H1 (cell line): ENCODE measurements around the gene CEP120. TPM values are rescaled to one million over a fixed set of nuclear protein-coding genes. Genes with fewer than 3 reads are reported as not detected.

Experiments
- CTCF ChIA-PET: fragments of 300-600 bp; sonication (Branson Sonifier 250); formaldehyde crosslinking; loops from one replicate; lab custom pipeline; 2021; ENCODE audit not compliant: partially characterized antibody; lab: Charles Lee
- POLR2A ChIA-PET: fragments of 300-600 bp; sonication (Branson Sonifier 250); formaldehyde crosslinking; loops from one replicate; lab custom pipeline; 2021; ENCODE audit warnings: inconsistent platforms; ENCODE audit not compliant: partially characterized antibody; lab: Charles Lee
- DNase-seq, 2 experiments: peaks; one replicate each; pipeline versions ENCODE4 v3.0.0 to v3.0.0-alpha.2; 2010 to 2022; ENCODE audit warnings: low spot score in 2 of 2, low read depth in 1 of 2, mixed read lengths in 1 of 2
- FAIRE-seq: peaks from 2 replicates; lab custom pipeline; 2011; peaks lifted over from hg19 to GRCh38; lab: Jason Lieb, UNC
- H2AFZ ChIP-seq: 2 replicates; pipeline ENCODE4 v1.8.1; 2012; ENCODE audit warnings: low read length, inconsistent platforms
- H2AK5ac ChIP-seq: 2 replicates; pipeline ENCODE4 v1.6.1; 2013; ENCODE audit warnings: low read depth, low read length
- H2BK120ac ChIP-seq: replicated peaks from 2 replicates; pipeline ENCODE3; 2013; ENCODE audit warnings: low read depth, low read length, inconsistent platforms
- H2BK12ac ChIP-seq: 2 replicates; pipeline ENCODE4 v1.6.1; 2013; ENCODE audit warnings: low read depth, low read length
- H2BK15ac ChIP-seq: 2 replicates; pipeline ENCODE4 v1.6.1; 2013; ENCODE audit warnings: low read length
- H2BK20ac ChIP-seq: 2 replicates; pipeline ENCODE4 v1.6.1; 2013; ENCODE audit warnings: low read length
- H2BK5ac ChIP-seq: 2 replicates; pipeline ENCODE4 v1.6.1; 2013; ENCODE audit warnings: low read depth, low read length
- H3K14ac ChIP-seq: 2 replicates; pipeline ENCODE4 v1.6.1; 2013; ENCODE audit warnings: inconsistent platforms; ENCODE audit not compliant: insufficient read length
- H3K18ac ChIP-seq: 2 replicates; pipeline ENCODE4 v1.6.1; 2013; ENCODE audit warnings: low read length; ENCODE audit errors: extremely low read depth
- H3K23ac ChIP-seq: 2 replicates; pipeline ENCODE4 v1.6.1; 2013; ENCODE audit warnings: inconsistent platforms; ENCODE audit not compliant: insufficient read length
- H3K23me2 ChIP-seq: 2 replicates; pipeline ENCODE4 v1.6.1; 2013; ENCODE audit warnings: low read depth, low read length
- H3K27ac ChIP-seq: 2 replicates; pipeline ENCODE4 v1.6.1; 2011; ENCODE audit warnings: low read depth, low read length, inconsistent platforms
- H3K27me3 ChIP-seq, 4 experiments: replicated peaks in 1 of 4; 1 replicate in 1 of 4; 2 replicates in 3 of 4; pipeline versions ENCODE4 v1.6.1 to v1.8.1; 2011 to 2013; ENCODE audit warnings: low read length in 3 of 4, mild to moderate bottlenecking in 3 of 4, inconsistent platforms in 2 of 4, mixed read lengths in 2 of 4, moderate library complexity in 1 of 4; ENCODE audit not compliant: control insufficient read depth in 3 of 4, insufficient read depth in 3 of 4; ENCODE audit errors: extremely low read depth in 1 of 4
- H3K36me3 ChIP-seq, 4 experiments: 2 replicates each; pipeline versions ENCODE4 v1.6.1 to v1.8.1; 2011 to 2013; ENCODE audit warnings: mild to moderate bottlenecking in 4 of 4, low read length in 3 of 4, moderate library complexity in 2 of 4, control low read depth in 1 of 4, inconsistent platforms in 1 of 4; ENCODE audit not compliant: insufficient read depth in 4 of 4, control insufficient read depth in 2 of 4
- H3K4ac ChIP-seq: replicated peaks from 2 replicates; pipeline ENCODE3; 2013; ENCODE audit warnings: low read length, low read depth, mixed read lengths, inconsistent platforms; ENCODE audit not compliant: insufficient read length
- H3K4me1 ChIP-seq, 4 experiments: replicated peaks in 1 of 4; 1 replicate in 1 of 4; 2 replicates in 3 of 4; pipeline versions ENCODE4 v1.6.1 to v1.8.1; 2011 to 2013; ENCODE audit warnings: low read length in 3 of 4, inconsistent platforms in 2 of 4, mixed read lengths in 1 of 4; ENCODE audit not compliant: insufficient read depth in 4 of 4, control insufficient read depth in 3 of 4
- H3K4me2 ChIP-seq, 2 experiments: 2 replicates each; pipeline versions ENCODE4 v1.6.1 to v1.8.1; 2011 to 2013; ENCODE audit warnings: low read depth in 2 of 2, low read length in 2 of 2, control low read depth in 1 of 2, inconsistent platforms in 1 of 2, mild to moderate bottlenecking in 1 of 2; ENCODE audit not compliant: insufficient read depth in 1 of 2
- H3K4me3 ChIP-seq, 4 experiments: fragments of 200-600, 300-600 bp in 1 of 4; sonication (generic), shearing (Covaris generic), sonication (Bioruptor Twin) in 1 of 4; 2 replicates each; pipeline versions ENCODE4 v1.5.1 to v1.8.1; 2011 to 2016; ENCODE audit warnings: low read length in 4 of 4, low read depth in 3 of 4, control low read depth in 2 of 4, inconsistent platforms in 2 of 4, mild to moderate bottlenecking in 2 of 4, mixed read lengths in 1 of 4, moderate library complexity in 1 of 4; ENCODE audit not compliant: insufficient read depth in 2 of 4; ENCODE audit errors: extremely low read depth in 1 of 4
- H3K56ac ChIP-seq: replicated peaks from 2 replicates; pipeline ENCODE3; 2013; ENCODE audit warnings: low read depth, mild to moderate bottlenecking, mixed read lengths, low read length, inconsistent platforms; ENCODE audit not compliant: insufficient read length
- H3K79me1 ChIP-seq: 2 replicates; pipeline ENCODE4 v1.6.1; 2013; ENCODE audit warnings: low read depth, low read length, control low read depth
- H3K79me2 ChIP-seq, 2 experiments: 2 replicates each; pipeline versions ENCODE4 v1.6.1 to v1.8.1; 2012 to 2013; ENCODE audit warnings: low read length in 2 of 2, mild to moderate bottlenecking in 2 of 2, inconsistent platforms in 1 of 2; ENCODE audit not compliant: insufficient read depth in 2 of 2, control insufficient read depth in 1 of 2
- H3K9ac ChIP-seq, 4 experiments: replicated peaks in 1 of 4; 1 replicate in 1 of 4; 2 replicates in 3 of 4; pipeline versions ENCODE4 v1.6.1 to v1.8.1; 2011 to 2013; ENCODE audit warnings: low read depth in 3 of 4, low read length in 3 of 4, control low read depth in 2 of 4, mild to moderate bottlenecking in 2 of 4, moderate library complexity in 2 of 4, inconsistent platforms in 1 of 4; ENCODE audit errors: extremely low read depth in 1 of 4
- H3K9me3 ChIP-seq, 2 experiments: 2 replicates each; pipeline versions ENCODE4 v1.6.1 to v1.8.1; 2012 to 2013; ENCODE audit warnings: mild to moderate bottlenecking in 2 of 2, moderate library complexity in 2 of 2, control low read depth in 1 of 2, inconsistent platforms in 1 of 2, low read depth in 1 of 2, low read length in 1 of 2, mixed read lengths in 1 of 2; ENCODE audit not compliant: insufficient read depth in 2 of 2
- H4K20me1 ChIP-seq, 2 experiments: replicated peaks in 1 of 2; 2 replicates each; pipeline versions ENCODE3 to v1.8.1; 2011 to 2013; ENCODE audit warnings: inconsistent platforms in 2 of 2, low read length in 2 of 2, mild to moderate bottlenecking in 1 of 2; ENCODE audit not compliant: insufficient read depth in 2 of 2, control insufficient read depth in 1 of 2
- H4K5ac ChIP-seq: 2 replicates; pipeline ENCODE4 v1.6.1; 2013; ENCODE audit warnings: low read length, low read depth, mixed read lengths, inconsistent platforms; ENCODE audit not compliant: insufficient read length
- H4K8ac ChIP-seq: 2 replicates; pipeline ENCODE4 v1.8.0; 2013; ENCODE audit warnings: mild to moderate bottlenecking, moderate library complexity, low read length, inconsistent platforms; ENCODE audit not compliant: insufficient read depth; ENCODE audit errors: extremely low read depth
- H4K91ac ChIP-seq: replicated peaks from 2 replicates; pipeline ENCODE3; 2013; ENCODE audit warnings: low read length, mixed read lengths, inconsistent platforms; ENCODE audit not compliant: insufficient read length
- NANOG ChIP-seq: IDR thresholded peaks from 2 replicates; pipeline ENCODE4 v1.6.1; 2011; ENCODE audit warnings: low read length, low read depth, mild to moderate bottlenecking, inconsistent platforms; ENCODE audit not compliant: insufficient read depth, poor library complexity, severe bottlenecking
- POLR2A ChIP-seq, 2 experiments: IDR thresholded peaks; 1 replicate in 1 of 2; 2 replicates in 1 of 2; pipeline ENCODE4 v1.6.1; 2011; ENCODE audit warnings: low read depth in 2 of 2, low read length in 2 of 2, mild to moderate bottlenecking in 2 of 2; ENCODE audit errors: control extremely low read depth in 1 of 2
- RFX5 ChIP-seq: IDR thresholded peaks from 2 replicates; pipeline ENCODE4 v1.6.1; 2011; ENCODE audit warnings: low read depth, low read length, improper control_type of control experiment, borderline replicate concordance
- RNF2 ChIP-seq: fragments of 200-900, 300-1000 bp; sonication (generic); IDR thresholded peaks from 2 replicates; pipeline ENCODE4 v1.7.1; 2016; ENCODE audit warnings: borderline replicate concordance, low read depth, mild to moderate bottlenecking, antibody characterized with exemption, low read length; ENCODE audit not compliant: poor library complexity, severe bottlenecking; ENCODE audit errors: missing control alignments
- WGBS, 2 experiments: shearing (Covaris generic) in 1 of 2; methylation state at CpG; one replicate each; pipeline versions ENCODE4 v1.1.6 to v1.1.7; 2013 to 2015; ENCODE audit warnings: low lambda C conversion rate in 2 of 2, mixed read lengths in 2 of 2, inconsistent platforms in 1 of 2, low coverage in 1 of 2, missing lambda C conversion rate in 1 of 2; ENCODE audit not compliant: insufficient replicate concordance in 2 of 2, insufficient coverage in 1 of 2, insufficient read length in 1 of 2; ENCODE audit errors: extremely low coverage in 1 of 2, missing lambda C conversion rate in 1 of 2; 5-methylcytosine and 5-hydroxymethylcytosine counted together
- polyA plus RNA-seq, 7 experiments: library from polyadenylated mRNA; depleted of rRNA in 3 of 7; stranded (reverse) in 5 of 7; unstranded in 2 of 7; fragments of >200 nt in 5 of 7; fragments of 200-250 nt in 2 of 7; gene quantifications; 1 replicate in 5 of 7; 2 replicates in 1 of 7; 4 replicates in 1 of 7; pipeline versions ENCODE4 v1.2.1 to v1.2.3, GENCODE V29; 2011 to 2013; ENCODE audit warnings: missing spikeins in 2 of 7, mixed read lengths in 2 of 7
- total RNA-seq: library from RNA; stranded (reverse); fragmentation: NEBNext Ultra II Directional; extraction: Animal tissue kit (Norgen Biotek cat#: 25700); gene quantifications from 2 replicates; pipeline ENCODE4 v1.2.1, GENCODE V29; 2021
- TF ChIP-seq, protein P1 (sequence below): IDR thresholded peaks from 2 replicates; pipeline ENCODE4 v1.6.1; 2011; ENCODE audit warnings: low read depth, mild to moderate bottlenecking, low read length; ENCODE audit not compliant: insufficient read depth

The CEP120 gene
- total and polyA plus RNA-seq, 2 of the 8 experiments (the other 6 are each of a cell fraction or from before 2014, with no cell fraction given): 9.3 to 17.9 TPM

DNA sequence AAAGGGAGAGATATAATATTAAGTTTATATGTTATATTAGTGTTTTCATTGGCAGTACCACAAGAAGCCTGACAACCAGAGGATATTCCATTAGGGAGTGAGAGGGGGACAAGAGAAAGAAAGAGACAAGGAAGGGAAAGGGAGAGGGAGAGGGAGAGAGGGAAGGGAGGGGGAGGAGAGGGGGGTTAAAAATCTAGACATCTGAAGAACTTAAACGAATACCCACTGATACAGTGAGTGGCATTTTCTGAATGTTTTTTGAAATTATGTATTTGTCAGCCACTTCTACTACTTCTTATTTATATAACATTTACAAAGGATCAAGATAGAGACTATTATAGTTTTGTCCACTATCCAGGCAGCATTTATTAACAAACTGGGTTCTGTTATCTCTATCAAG, 11.6 kb upstream of the CEP120 start:
- no peak overlapping the region for H2BK5ac ChIP-seq
- no peaks in the 10 kb centered on the region for H4K20me1 ChIP-seq
- no peak overlapping the region for H4K91ac ChIP-seq
- H3K4ac ChIP-seq: no peak overlapping the region
- no peak overlapping the region for H4K8ac ChIP-seq
- no peaks in the 10 kb centered on the region; a peak in 1 of 7 replicates for H3K27me3 ChIP-seq
- H3K23ac ChIP-seq: no peak overlapping the region
- H3K9ac ChIP-seq: no peak overlapping the region
- H3K4me3 ChIP-seq: no peak overlapping the region
- TF ChIP-seq RNF2 (no peak), POLR2A (IDR thresholded peaks at IDR 0.05; ENCODE audit: control extremely low read depth in 1 of 2, low read depth in 2 of 2, low read length in 2 of 2) (no peak), RFX5 (no peak), NANOG (no peak)
- TF ChIP-seq, protein P1, sequence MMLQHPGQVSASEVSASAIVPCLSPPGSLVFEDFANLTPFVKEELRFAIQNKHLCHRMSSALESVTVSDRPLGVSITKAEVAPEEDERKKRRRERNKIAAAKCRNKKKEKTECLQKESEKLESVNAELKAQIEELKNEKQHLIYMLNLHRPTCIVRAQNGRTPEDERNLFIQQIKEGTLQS: no peak
- no peak overlapping the region for H4K5ac ChIP-seq
- FAIRE-seq (no peak), DNase-seq (no peak)
- H3K36me3 ChIP-seq: no peaks in the 10 kb centered on the region
- no peaks in the 10 kb centered on the region for H3K79me1 ChIP-seq
- no peaks in the 10 kb centered on the region for H3K4me1 ChIP-seq
- no peak overlapping the region for H2AFZ ChIP-seq
- ChIA-PET CTCF (interaction anchor here (1.8 kb wide), 1 partner anchor 110 kb away, joined by 5 read pairs; no protein-coding TSS in a partner anchor), POLR2A (no interaction called here)
- H3K18ac ChIP-seq: no peak overlapping the region
- no peaks in the 10 kb centered on the region for H3K9me3 ChIP-seq
- H2BK20ac ChIP-seq: no peak overlapping the region
- H2AK5ac ChIP-seq: no peak overlapping the region
- no peaks in the 10 kb centered on the region for H3K23me2 ChIP-seq
- H3K56ac ChIP-seq: no peak overlapping the region
- 70% methylated on average over 1 of the region's 1 CpG; no CpG with 5 or more reads in 1 of the 2 experiments for WGBS, 2 experiments
- no peak overlapping the region for H2BK15ac ChIP-seq
- no peak overlapping the region for H3K27ac ChIP-seq
- H3K14ac ChIP-seq: no peak overlapping the region
- H2BK12ac ChIP-seq: no peak overlapping the region
- H2BK120ac ChIP-seq: no peak overlapping the region
- H3K79me2 ChIP-seq: no peaks in the 10 kb centered on the region
- H3K4me2 ChIP-seq: no peak overlapping the region
